K562 (cell line): Measurements from ENCODE around the gene EMX2.

Experiments
- E2F6 ChIP-seq, 2 experiments: IDR thresholded peaks; 2 replicates each; pipeline ENCODE4 v1.6.1; 2011; ENCODE audit warnings: borderline replicate concordance in 1 of 2, control low read depth in 1 of 2, low read depth in 1 of 2, low read length in 1 of 2, mild to moderate bottlenecking in 1 of 2, mixed read lengths in 1 of 2, moderate library complexity in 1 of 2; ENCODE audit not compliant: insufficient read depth in 1 of 2, insufficient read length in 1 of 2, poor library complexity in 1 of 2, severe bottlenecking in 1 of 2; ENCODE audit errors: extremely low read depth in 1 of 2
- GATA2 ChIP-seq: sonication (generic); formaldehyde crosslinking; IDR thresholded peaks from 2 replicates; pipeline ENCODE4 v1.4.0; 2020; ENCODE audit warnings: mild to moderate bottlenecking, missing genetic modification reagents
- JUND ChIP-seq, 2 experiments: IDR thresholded peaks; 2 replicates in 1 of 2; 3 replicates in 1 of 2; pipeline ENCODE4 v1.6.1; 2011; ENCODE audit warnings: borderline replicate concordance in 2 of 2, low read depth in 2 of 2, low read length in 2 of 2, improper control_type of control experiment in 1 of 2, missing biosample characterization in 1 of 2, missing genetic modification characterization in 1 of 2, missing genetic modification reagents in 1 of 2
- POLR2AphosphoS5 ChIP-seq: IDR thresholded peaks from 2 replicates; pipeline ENCODE4 v1.6.1; 2011; ENCODE audit warnings: mild to moderate bottlenecking, low read depth, low read length, moderate library complexity; ENCODE audit not compliant: control insufficient read depth, insufficient read depth
- SIN3A ChIP-seq, 2 experiments: fragments of 150-350 bp in 1 of 2; IDR thresholded peaks; 2 replicates each; pipeline ENCODE4 v1.6.1; 2011 to 2016; ENCODE audit warnings: borderline replicate concordance in 2 of 2, low read depth in 2 of 2, low read length in 2 of 2, mild to moderate bottlenecking in 2 of 2, moderate library complexity in 2 of 2; ENCODE audit not compliant: control insufficient read depth in 1 of 2
- TCF7L2 ChIP-seq: fragments of 150-350 bp; IDR thresholded peaks from 2 replicates; pipeline ENCODE4 v1.6.1; 2016; ENCODE audit warnings: low read depth, mild to moderate bottlenecking, low read length, moderate library complexity
- TF ChIP-seq, protein P1 (sequence below), 3 experiments: IDR thresholded peaks in 2 of 3; conservative IDR thresholded peaks in 1 of 3; 2 replicates each; pipeline ENCODE4 v1.5.1; 2011 to 2012; ENCODE audit warnings: low read length in 3 of 3, mild to moderate bottlenecking in 3 of 3, control low read depth in 2 of 3, improper control_type of control experiment in 1 of 3, inconsistent platforms in 1 of 3, low read depth in 1 of 3, mixed read lengths in 1 of 3, moderate library complexity in 1 of 3; ENCODE audit not compliant: insufficient read depth in 2 of 3

DNA sequence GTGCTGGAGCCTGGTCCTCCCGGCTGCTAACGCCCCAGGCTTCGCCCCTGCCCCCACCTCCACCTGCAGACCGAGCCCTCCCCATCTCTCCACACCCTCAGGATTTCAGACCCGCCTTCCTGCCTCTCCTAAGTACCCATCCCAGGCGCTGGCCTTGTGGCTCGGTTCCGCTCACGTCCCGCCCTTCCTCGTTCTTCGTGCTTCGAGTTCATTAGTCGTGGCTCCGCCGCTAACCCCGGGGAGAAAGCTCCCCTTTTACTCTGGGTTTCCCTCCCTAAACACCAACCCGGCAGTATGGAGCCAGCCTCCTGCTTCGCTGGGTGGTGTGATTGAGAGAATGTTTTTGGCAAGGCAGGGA is 11.2 kb downstream of the EMX2 start:
- no peak for TF ChIP-seq TCF7L2
- TF ChIP-seq, protein P1, sequence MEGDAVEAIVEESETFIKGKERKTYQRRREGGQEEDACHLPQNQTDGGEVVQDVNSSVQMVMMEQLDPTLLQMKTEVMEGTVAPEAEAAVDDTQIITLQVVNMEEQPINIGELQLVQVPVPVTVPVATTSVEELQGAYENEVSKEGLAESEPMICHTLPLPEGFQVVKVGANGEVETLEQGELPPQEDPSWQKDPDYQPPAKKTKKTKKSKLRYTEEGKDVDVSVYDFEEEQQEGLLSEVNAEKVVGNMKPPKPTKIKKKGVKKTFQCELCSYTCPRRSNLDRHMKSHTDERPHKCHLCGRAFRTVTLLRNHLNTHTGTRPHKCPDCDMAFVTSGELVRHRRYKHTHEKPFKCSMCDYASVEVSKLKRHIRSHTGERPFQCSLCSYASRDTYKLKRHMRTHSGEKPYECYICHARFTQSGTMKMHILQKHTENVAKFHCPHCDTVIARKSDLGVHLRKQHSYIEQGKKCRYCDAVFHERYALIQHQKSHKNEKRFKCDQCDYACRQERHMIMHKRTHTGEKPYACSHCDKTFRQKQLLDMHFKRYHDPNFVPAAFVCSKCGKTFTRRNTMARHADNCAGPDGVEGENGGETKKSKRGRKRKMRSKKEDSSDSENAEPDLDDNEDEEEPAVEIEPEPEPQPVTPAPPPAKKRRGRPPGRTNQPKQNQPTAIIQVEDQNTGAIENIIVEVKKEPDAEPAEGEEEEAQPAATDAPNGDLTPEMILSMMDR (IDR thresholded peaks at IDR 0.05 in 2 of 3, conservative IDR thresholded peaks at IDR 0.05 in 1 of 3; ENCODE audit: insufficient read depth in 2 of 3, low read depth in 1 of 3, low read length in 3 of 3): no peak
- TF ChIP-seq POLR2AphosphoS5: no peak
- no peak for TF ChIP-seq GATA2
- TF ChIP-seq E2F6 (IDR thresholded peaks at IDR 0.05; ENCODE audit: borderline replicate concordance in 1 of 2, extremely low read depth in 1 of 2, insufficient read depth in 1 of 2, insufficient read length in 1 of 2, low read depth in 1 of 2, low read length in 1 of 2, poor library complexity in 1 of 2, severe bottlenecking in 1 of 2): no peak
- no peak for TF ChIP-seq JUND (IDR thresholded peaks at IDR 0.05; ENCODE audit: borderline replicate concordance, low read depth, low read length)
- TF ChIP-seq JUND (tag; IDR thresholded peaks at IDR 0.05; ENCODE audit: borderline replicate concordance, low read depth, low read length): no peak
- no peak for TF ChIP-seq SIN3A (IDR thresholded peaks at IDR 0.05; ENCODE audit: borderline replicate concordance in 2 of 2, control insufficient read depth in 1 of 2, low read depth in 2 of 2, low read length in 2 of 2)
